Activated CD4-positive, CD25-positive, alpha-beta regulatory T cell (primary cell): Measurements from ENCODE around the gene RTP2.
"Not testable (repeated sequence)": the region's sequence is repeated elsewhere in the genome, so short reads cannot be mapped to it uniquely, and the experiment has no call there.

Experiments
- DNase-seq, 4 experiments: peaks; one replicate each; lab custom pipeline; 2025; lab: John Stamatoyannopoulos, UW

The RTP2 gene

DNA sequence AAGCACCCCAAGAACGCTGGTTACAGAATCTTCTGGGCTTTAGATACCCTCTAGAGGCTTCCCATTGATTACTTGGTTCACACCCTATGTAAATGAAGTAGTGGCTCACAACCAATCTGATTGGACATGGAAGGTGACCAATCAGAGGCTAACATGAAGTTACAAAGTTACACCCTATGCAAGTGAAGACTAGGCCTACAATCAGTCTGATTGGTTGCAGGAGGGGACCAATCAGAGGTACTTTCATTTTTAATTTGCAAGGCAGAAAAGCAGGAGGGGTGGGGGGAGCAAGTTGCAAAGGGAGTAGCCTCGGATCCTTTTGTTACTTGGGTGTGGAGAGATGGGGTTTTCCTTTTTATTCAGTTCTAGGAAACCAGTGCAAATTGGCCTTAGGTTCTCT, 11.1 kb upstream of the RTP2 start:
- DNase-seq, result no peak

DNA sequence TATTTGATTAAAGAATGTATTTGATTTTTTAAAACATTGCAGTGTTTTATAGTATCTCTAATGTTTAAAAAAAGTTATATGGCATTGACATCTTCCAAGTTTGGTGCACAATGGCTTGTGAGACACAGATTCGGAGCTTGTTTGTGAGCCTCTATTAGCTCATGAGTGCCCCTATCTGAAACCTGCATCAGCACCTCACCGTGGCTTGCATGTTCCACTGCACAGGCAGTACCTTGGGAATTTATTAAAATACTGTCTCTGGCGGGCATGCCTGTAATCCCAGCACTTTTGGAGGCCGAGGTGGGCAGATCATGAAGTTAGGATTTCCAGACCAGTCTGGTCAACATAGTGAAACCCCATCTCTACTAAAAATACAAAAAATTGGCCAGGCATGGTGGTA, 6.8 kb upstream of the RTP2 start:
- no peak for DNase-seq

DNA sequence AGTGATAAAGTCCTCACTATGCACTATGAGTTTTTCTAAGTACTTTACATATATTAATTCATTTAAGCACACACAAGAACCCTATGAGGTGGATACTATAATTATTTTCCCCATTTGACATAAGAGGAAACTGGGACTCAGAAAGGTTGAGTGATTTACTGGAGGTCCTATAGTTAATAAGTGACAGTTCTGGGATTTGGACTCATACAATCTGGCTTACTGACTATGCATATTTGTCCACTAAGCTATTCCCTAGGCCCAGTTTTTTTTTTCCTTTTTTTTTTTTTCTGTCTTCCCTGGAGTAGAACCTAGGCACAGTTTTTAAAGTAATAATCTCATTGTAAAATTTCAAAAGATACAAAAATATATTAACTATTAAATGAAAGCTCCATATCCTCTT, 6.3 kb upstream of the RTP2 start:
- no peak for DNase-seq

DNA sequence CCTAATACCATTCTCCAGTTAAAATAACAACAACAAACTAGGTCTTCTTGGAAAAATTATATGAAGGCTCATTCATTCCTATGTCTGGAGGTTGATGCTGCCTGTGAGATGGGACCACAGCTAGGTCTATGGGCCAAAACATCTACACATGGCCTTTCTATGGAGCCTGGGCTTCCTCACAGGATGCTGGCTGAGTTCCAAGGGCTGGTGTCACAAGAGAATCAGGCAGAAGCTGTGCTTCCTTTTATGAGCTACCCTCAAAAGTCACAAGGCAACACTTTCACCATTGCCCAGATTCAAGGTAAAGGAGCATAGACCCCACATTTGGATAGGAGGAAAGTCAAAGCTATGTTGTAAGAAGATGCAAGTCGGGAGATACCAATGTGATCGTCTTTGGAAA, 4.6 kb upstream of the RTP2 start:
- DNase-seq, result no peak

DNA sequence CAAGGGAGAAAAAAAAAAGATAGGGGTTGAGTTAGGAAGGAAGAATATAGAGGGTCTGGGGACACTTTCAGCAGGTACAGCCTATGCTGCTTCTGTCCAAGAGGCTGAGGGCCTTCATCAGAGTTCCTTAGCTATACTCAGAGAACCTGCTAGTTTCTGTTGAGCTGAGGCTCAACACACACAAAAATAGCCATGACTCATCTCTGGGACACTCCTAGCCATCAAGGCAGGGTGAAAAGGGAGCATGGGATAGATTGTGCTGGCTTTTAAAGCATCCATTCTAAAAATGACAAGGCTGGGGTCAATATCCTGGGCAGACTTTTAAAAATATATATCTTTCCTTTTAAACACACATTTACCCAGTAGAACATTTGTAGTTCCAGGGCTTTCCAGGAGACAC, 2.8 kb upstream of the RTP2 start:
- DNase-seq, result no peak

DNA sequence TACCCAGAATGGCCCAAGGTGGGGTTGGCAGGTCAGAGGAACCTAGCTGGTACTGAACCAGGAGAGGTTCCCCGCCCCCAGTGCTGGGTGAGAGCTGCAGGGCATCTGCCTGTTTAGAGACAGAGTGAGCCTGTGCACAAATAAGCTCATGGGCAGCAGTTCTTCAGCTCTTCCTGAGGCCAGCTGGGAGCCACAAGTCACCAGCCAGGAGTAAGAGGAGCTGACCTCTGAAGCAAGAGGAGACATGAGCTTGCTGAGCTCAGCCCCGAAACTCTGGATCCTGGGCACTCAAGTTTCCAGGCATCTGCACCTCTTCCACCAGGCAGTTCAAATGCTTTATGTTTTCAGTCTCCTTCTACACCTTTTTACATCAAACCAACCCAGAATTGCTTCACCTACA, 2.1 kb downstream of the RTP2 start:
- DNase-seq, result no peak

DNA sequence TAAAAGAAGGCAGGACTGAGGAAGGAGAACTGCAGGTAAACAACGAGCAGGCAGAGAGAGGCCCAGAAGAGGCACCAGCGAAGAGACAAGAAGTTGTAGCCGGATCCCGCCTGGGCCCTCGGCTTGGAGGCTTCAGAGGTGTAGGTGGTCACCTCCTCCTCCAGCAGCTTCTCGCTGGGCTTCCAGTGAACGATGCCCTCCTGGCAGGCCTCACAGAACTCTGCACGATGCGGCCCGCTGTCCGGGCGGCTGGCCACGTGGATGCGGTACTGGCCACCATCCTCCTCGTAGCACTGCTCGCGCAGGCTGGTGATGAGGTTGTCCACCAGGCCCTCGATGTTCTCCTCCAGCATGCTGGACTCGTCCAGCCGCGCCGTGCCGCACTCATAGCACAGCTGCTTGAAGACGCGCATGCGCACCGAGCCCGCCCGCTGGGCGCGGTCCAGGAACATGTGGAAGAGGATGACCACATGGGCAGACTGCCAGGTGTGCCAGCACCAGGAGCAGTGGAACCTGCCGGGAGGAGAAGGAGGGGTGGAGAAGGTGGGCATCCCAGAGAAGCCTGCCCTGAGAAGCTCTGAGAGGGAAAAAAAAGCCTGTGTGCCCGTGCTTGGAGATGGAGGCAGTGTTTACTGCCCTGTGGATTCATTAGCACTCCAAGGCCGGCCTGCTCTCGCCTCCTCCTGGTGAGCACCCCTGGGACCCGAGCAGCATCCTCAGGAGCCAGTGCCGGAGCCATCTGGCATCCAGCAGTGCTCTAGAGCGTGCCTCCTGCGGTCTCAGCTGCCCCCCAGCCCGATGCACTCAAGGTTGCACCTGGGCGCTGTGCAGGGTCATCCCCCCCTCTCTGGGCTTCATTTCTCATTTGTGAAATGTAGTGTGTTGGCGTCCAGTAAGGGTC, 3.6 kb downstream of the RTP2 start:
- DNase-seq, result no peak

DNA sequence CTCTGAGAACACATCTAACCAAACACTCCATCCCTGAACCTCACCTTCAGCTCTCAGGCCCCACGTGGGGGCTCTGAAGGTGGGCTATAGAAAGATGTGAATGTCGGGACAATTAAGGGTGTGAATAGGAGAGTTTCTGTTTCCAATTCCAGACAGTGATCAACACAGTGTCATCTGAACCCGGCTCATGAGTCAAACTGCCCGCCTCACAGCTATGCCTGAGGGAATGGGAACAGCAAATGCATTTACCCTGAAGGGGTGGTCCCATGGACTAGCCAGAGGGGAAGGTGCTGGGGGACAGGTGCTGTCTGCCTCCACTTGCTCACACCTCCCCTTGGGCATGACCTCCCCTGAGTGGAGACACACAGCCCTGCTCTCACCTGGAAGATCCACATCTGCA, 6.3 kb downstream of the RTP2 start:
- no peak for DNase-seq

DNA sequence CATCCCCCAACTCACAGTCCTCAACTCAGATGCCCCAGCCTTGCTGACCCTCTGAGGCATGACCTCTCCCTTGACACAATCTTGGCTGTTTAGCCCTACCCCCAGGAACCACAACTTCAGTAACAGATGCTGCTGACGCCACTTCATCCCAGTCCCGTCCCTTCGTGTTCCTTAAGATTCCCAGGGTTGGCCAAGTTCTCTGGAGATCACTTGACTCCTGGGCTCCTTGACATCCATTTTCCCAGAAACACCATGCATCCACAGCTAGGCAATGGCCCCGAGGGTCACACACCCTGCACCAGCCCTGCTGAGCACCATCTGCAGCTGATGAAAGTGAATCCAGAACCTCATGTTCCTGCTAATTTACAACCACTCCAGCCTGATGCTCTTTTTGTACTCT, 6.9 kb downstream of the RTP2 start:
- no peak for DNase-seq

DNA sequence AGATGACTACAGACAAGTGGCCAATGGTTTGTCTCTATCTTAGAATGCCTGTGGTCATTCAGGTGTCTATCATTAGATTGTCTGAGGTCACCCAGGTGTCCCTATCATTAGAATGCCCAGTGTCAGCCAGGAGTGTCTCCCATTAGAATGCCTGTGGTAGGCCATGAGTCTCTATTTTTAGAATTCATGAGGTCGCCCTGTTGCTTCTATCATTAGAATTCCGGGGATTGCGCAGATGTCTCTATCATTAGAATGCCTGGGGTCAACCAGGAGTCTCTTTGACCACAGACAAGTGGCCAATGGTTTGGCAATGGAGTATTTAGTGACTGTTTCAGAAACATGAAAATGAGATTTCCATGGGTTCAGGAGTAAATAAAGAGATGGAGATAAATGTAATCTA, 7.6 kb downstream of the RTP2 start:
- no peak for DNase-seq

DNA sequence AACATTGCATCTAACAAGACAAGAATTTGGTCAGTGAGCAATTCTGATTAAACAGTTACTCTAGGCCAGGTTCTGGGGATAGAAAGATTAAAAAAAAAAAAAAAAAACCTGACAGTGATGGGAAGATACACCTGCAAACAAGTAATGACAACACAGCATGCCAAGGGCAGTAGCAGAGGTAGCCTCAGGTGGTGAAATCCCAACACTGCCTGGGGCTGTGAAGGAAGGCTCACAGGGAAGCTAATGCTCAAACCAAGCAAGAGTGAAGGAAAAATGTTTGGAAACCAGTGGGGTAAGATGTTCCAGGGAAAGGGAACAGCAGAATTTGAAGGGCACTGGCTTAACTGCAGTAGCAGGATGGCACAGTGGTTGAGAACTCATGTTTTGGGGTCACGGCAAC, 8.9 kb downstream of the RTP2 start:
- no peak for DNase-seq

DNA sequence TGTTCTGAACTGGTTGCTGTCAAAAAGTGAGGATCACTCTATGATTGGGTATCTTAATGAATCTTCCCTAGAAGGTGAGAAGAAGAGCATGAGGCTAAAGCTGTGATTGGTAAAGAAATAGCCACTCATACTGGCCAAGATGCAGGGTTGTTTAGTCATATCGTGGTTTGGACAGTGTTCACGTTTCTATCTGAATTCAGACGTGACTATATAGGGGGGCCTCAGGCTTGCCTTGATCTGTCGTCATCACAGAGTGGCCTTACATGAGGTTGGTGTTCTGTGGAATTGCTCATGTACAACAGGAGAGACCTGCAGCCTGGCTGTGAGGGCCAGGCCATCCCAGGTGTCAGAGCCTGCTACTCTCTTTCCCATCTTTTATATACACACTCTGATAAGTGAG, 12.4 kb downstream of the RTP2 start:
- DNase-seq, result no peak

DNA sequence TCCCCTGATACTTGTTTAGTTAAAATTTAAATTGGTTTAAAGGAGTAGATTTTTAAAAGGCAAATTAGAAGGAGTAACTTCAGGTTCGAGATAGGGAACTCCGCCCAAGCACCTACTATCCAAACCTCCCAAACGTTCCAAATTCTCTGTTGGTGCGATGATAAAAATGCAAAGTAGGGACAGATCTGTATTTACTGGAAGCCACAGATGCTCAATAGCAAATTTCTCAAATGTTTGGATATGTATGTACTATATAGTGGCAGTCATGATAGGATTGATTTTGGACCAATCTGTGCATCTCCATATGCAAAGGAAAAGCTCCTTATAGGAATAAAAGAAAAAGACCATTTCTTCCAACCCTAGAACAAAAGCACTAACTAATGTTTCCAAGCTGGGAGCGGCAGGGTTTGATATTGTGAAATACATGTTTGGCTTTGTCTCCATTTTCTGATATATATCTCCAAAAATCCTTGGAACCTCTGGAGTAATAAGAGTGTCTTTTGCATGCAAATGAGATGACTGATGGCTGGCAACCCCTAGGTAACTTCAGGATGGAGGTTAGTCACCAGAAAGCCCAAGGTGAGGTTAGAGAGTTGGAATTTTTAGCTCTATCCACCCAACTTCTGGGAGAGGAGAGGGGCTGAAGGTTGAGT, 15.6 kb downstream of the RTP2 start:
- DNase-seq, result no peak

DNA sequence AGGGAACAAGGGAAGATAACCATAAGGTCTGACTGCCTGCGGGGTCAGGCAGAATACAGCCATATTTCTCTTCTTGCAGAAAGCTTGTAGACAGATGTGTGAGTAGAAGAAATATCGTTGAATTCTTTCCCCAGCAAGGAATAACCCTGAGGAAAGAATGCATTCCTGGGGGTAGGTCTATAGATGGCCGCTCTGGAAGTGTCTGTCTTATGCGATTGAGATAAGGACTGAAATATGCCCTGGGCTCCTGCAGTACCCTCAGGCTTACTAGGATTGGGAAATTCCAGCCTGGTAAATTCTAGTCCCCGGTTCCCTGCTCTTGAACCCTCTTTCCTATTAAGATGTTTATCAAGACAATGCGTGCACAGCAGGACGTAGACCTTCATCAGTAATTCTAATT, 16.4 kb downstream of the RTP2 start:
- DNase-seq, result no peak

DNA sequence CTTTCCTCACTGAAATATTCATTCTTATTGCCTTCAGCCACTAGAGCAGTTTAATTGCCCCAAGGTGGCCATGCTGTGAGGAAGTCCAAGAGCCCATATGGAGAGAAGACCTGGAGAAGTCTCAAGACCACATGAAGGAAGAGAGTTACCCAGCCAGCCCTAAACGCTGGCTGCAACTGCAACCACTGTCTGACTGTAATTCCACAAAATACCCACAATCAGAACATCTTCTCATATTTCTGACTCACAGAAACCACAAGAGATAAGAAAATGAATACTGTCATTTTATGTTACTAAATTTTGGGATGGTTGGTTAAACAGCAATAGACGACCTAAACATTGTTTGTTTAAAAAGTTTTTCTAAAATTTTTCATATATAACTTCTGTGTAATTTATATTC, 17.5 kb downstream of the RTP2 start:
- no peak for DNase-seq

DNA sequence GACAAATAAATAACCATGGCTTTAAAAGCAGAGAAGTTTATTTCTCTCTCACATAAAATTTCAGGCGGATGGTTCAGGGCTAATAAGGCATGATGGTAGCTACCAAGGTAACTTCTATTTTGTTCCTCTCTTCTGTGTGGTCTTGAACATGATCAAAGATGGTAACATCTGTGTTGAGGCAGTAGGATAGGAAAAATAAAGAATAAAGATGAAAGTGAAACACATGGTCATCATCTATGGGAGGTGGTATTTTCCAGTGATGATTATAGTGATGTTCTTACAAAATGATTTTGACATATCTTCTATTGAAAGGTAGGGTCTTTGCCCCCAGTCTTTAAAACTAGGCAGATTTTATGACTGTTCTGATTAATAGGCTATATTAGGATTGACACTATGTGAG, 17.9 kb downstream of the RTP2 start:
- no peak for DNase-seq

DNA sequence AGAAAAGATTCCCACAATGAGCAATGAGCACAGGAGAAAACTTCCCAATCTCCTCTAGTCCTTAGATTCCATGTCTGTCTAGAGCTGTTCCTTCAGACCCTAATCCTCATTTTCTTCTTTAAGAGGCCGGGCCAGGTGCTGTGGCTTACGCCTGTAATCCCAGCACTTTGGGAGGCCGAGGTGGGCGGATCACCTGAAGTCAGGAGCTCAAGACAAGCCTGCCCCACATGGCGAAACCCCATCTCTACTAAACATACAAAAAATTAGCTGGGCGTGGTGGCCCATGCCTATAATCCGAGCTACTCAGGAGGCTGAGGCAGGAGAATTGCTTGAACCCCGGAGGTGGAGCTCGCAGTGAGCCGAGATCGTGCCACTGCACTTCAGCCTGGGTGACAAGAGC, 20.6 kb downstream of the RTP2 start:
- not testable (repeated sequence) for DNase-seq

DNA sequence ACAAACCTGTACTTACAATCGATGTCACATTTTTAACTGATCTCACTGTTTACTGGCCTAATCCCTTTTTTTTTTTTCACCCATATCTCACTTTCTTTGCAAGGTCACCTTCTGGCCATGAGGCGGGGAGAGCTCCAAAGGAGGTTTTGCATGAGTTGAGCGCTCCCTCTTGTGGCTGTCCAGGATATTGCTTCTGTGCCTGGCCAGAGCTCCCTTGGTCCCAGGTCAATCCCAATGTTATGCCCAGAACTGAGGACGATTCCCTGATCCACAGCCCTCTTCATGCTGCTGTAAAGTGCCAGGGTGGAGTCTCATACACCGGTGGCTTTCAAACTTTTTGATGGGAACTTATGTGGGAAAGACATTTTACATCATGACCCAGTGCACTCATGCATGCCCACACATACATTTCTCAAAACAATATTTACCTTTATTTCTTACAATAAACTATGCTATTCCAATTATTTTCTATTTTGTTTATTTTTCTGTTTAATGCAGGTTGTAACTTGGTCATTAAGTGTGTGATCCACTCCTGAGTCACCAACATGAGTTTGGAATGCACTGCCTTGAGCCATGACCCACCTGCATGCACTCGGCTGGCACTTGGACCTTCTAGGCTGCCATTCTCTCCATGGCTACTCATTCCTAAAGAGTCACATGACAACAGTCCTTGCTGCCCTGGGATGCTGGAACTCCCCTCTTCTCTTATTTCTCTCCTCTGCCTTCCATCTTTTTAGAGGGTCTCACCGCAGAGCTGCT, 22.5 kb downstream of the RTP2 start:
- peak; percentile 29 to 59 (median 37) for DNase-seq

DNA sequence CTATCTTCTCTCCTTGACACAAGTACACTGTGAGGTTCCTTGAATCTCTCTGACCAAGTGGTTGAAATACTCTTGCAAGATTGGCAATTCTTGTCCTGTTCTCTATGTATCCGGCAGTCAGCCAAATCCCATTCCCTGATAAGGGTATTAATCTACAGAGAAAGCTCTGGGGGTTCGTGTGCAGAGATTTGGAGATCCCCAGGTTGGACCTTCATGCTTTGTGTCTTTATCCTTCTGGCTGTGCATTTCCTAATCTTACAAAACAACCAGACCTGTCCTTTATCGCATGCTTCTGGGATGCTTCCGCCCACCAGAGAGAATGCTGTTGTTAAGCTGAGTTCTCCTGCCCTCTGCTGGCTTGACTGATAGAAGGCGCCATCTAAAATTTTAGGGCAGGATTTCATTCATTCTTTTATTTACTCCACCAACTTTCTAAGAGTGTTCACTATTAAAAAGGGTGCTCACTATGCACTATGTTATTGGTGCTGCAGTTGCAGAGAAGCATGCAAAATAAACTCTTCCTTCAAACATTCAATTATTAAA, 23.6 kb downstream of the RTP2 start:
- no peak for DNase-seq

DNA sequence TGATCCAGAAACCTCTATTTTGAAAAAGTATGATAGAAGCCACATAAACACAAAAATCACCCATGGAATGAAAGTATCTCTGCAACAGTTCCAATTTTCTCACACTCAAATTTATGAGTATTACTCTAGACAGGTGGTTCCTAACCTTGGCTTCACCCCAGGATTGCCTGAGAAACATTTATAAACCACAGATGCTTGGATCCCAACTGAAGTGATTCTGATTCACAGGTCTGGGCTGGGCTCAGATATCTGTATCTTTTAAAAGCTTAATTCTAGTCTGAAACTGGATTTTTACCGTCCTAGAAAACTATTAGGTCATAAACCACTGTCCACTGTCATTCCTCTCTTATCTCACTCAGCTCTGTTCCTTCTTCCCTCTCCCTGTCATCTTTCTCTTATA, 24.8 kb downstream of the RTP2 start:
- no peak for DNase-seq

DNA sequence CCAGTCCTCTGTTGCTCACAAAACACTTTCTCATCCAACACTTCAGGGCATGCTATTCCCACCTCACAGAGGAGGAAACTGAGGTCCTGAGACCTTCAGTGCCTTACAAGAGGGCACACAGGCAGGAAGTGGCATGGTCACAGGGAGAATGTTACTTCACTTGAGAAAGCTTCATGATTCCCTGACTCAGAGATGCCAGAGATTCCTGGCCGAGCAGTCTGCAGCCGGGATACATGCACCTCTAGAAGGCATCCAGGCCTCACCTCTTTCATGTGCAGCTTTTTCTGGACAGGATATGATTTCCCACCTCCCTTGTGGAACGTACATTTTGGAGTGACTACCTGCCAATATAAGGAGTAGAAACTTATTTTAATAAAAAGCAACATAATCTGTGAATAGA, 29.3 kb downstream of the RTP2 start:
- DNase-seq, result no peak

DNA sequence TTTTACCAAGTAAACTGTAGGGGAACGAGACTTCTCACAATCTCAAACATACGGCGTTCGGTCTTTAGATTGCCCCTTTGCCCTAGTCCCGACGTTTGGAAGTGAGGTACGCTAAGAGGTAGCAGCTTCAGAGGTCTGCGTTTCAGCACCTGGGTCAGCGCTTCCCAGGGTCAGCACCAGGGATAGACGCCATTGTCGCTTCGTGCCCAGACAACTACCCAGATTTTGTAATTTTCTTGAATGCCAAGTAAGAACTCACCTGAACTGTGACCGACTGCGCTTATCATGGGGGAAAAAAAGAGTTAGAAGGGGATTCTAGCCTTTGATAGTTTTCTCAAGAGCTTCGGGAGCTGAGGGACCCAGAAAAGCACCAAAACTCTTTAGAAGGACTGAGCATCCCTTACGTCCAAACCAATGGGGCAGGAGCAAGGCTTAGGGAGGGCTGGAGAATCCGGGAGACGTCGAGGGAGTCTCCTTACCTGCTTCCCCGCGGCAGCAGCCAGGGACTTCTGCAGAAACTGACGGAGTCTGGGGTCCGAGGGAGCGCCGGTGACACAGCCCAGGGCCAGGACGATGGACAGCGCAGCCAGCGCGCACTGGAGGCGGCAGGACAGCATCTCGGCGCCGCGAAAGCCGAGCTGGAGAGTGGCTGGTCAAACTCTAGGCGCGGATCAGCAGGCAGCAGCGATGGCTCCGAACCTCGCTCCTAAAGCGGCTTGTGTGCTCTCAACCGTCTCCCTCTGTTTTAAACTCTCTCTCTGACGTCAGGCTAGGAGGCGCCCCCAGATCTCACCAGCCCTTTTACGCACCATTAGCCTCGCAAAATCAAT, 32.5 kb downstream of the RTP2 start, which contains the start of gene SST:
Gene SST (minus strand): TSS at position 720 of the 830 bp plus-strand sequence. CDS start 103 bp downstream, at position 617.
- no peak for DNase-seq
